Panc1 (cell line): Measurements from ENCODE around the gene UBTD2. TPM values are rescaled to one million over a fixed set of nuclear protein-coding genes. Genes with fewer than 3 reads are reported as not detected.

Experiments
- ATAC-seq: fragments of 200-7000 bp; cut with Tn5 transposase; 2 replicates; pipeline ENCODE4 v1.9.1; 2020; ENCODE audit warnings: mild to moderate bottlenecking, moderate library complexity
- BruUV-seq: library from RNA; stranded (reverse); fragments of 400-500 nt; replicated peaks from 2 replicates; lab custom pipeline; 2021; lab: Mats Ljungman, UMichigan
- CTCF ChIA-PET: fragments of 300-600 bp; sonication (Branson Sonifier 250); formaldehyde crosslinking; loops from one replicate; lab custom pipeline; 2022; ENCODE audit warnings: antibody characterized with exemption; lab: Charles Lee
- POLR2A ChIA-PET: fragments of 300-600 bp; sonication (Branson Sonifier 250); formaldehyde crosslinking; loops from one replicate; lab custom pipeline; 2022; ENCODE audit warnings: antibody characterized with exemption; lab: Charles Lee
- DNase-seq: peaks from one replicate; pipeline ENCODE4 v3.0.0-alpha.2; 2010; ENCODE audit warnings: low read depth, low spot score
- H3K27ac ChIP-seq: 2 replicates; pipeline ENCODE4 v1.5.1; 2011; ENCODE audit warnings: mild to moderate bottlenecking, low read length, inconsistent platforms
- H3K27me3 ChIP-seq: fragments of 200-500 bp; sonication (Bioruptor generic); 2 replicates; pipeline ENCODE4 v1.6.0; 2014; ENCODE audit warnings: low read length, inconsistent platforms; ENCODE audit not compliant: control insufficient read depth, insufficient read depth
- H3K36me3 ChIP-seq: fragments of 200-500 bp; sonication (Bioruptor generic); 2 replicates; pipeline ENCODE4 v1.5.1; 2014; ENCODE audit warnings: inconsistent platforms, mild to moderate bottlenecking, low read length, moderate library complexity; ENCODE audit not compliant: control insufficient read depth, insufficient read depth
- H3K4me1 ChIP-seq: 2 replicates; pipeline ENCODE4 v1.5.1; 2011; ENCODE audit warnings: inconsistent platforms, mild to moderate bottlenecking, low read length, moderate library complexity; ENCODE audit not compliant: control insufficient read depth, insufficient read depth
- H3K4me3 ChIP-seq, 2 experiments: 2 replicates each; pipeline ENCODE4 v1.5.1; 2011 to 2012; ENCODE audit warnings: low read depth in 2 of 2, low read length in 2 of 2, mild to moderate bottlenecking in 2 of 2, inconsistent platforms in 1 of 2, moderate library complexity in 1 of 2
- H3K9me3 ChIP-seq: fragments of 200-500 bp; sonication (Bioruptor generic); 2 replicates; pipeline ENCODE4 v1.5.1; 2014; ENCODE audit warnings: low read depth, mild to moderate bottlenecking, inconsistent platforms, low read length, moderate library complexity; ENCODE audit not compliant: control insufficient read depth, insufficient read depth
- CTCF ChIP-seq: fragments of 450-650 bp; IDR thresholded peaks from 2 replicates; pipeline ENCODE4 v1.5.1; 2017; ENCODE audit warnings: mild to moderate bottlenecking
- POLR2AphosphoS5 ChIP-seq: IDR thresholded peaks from 2 replicates; pipeline ENCODE4 v1.6.1; 2012; ENCODE audit warnings: mild to moderate bottlenecking, low read depth, low read length, moderate library complexity
- REST ChIP-seq, 2 experiments: IDR thresholded peaks; 2 replicates each; pipeline ENCODE4 v1.6.1; 2011 to 2012; ENCODE audit warnings: low read depth in 2 of 2, control low read depth in 1 of 2, low read length in 1 of 2, mild to moderate bottlenecking in 1 of 2, moderate library complexity in 1 of 2; ENCODE audit not compliant: insufficient read depth in 1 of 2
- SIN3A ChIP-seq: IDR thresholded peaks from 2 replicates; pipeline ENCODE4 v1.6.1; 2012; ENCODE audit warnings: low read depth, mild to moderate bottlenecking, low read length, moderate library complexity, borderline replicate concordance; ENCODE audit not compliant: insufficient read depth
- TCF7L2 ChIP-seq: IDR thresholded peaks from 2 replicates; pipeline ENCODE4 v1.6.1; 2011; ENCODE audit warnings: mild to moderate bottlenecking, low read depth, low read length, inconsistent platforms
- in situ Hi-C: cut with HindIII; loops from 2 replicates; pipeline ENCODE4 v1.10.0; 2016; ENCODE audit warnings: low sequenced_read_pairs, low pct_unique_long_range_greater_than_20kb
- intact Hi-C: fragments of 100-400 bp; cut with micrococcal nuclease; formaldehyde crosslinking; loops from one replicate; pipeline ENCODE4 v1.10.0; 2022; ENCODE audit not compliant: unreplicated experiment
- total RNA-seq: library from RNA; stranded (reverse); gene quantifications from one replicate; pipeline ENCODE4 v1.2.1, GENCODE V29; 2021; ENCODE audit not compliant: unreplicated experiment

UBTD2 gene
- total RNA-seq, 1 experiment from 2014 or later, result 32.5 TPM

- in situ Hi-C loops, result no loop called here
- DNase-seq (no peak), ATAC-seq (peak; percentile 78)
- no peaks in the 10 kb centered on the region for H3K9me3 ChIP-seq
- no peaks in the 10 kb centered on the region for H3K27me3 ChIP-seq
- no peaks in the 10 kb centered on the region for H3K36me3 ChIP-seq
- intact Hi-C loops, result no loop called here
- 0 out of 4 replicates have a peak overlapping the region, but pooled peaks of 1 of the 2 experiments have one; percentile 2 for H3K4me3 ChIP-seq
- peak overlapping the region; percentile 25 for H3K27ac ChIP-seq
- ChIA-PET POLR2A (no interaction called here), CTCF (interaction anchor here (0.6 to 0.7 kb wide), 2 partner anchors 111 to 1617 kb away, joined by 3 to 23 read pairs; no protein-coding TSS in a partner anchor)
- TF ChIP-seq POLR2AphosphoS5 (no peak), SIN3A (no peak), TCF7L2 (no peak), CTCF (no peak), REST (IDR thresholded peaks at IDR 0.05; ENCODE audit: insufficient read depth in 1 of 2, low read depth in 2 of 2, low read length in 1 of 2) (no peak)
- BruUV-seq, result no TSS peak
- H3K4me1 ChIP-seq, result peaks cover 34% of the 10 kb centered on the region
These were observed 7.3 kb downstream of the UBTD2 start for GRCh38 chr5:172276214-172276613.

- TSS peak; percentile 28 for BruUV-seq
- Histone ChIP-seq H3K36me3 (no peaks in the 10 kb centered on the region), H3K4me3 (no peak overlapping the region), H3K27me3 (no peaks in the 10 kb centered on the region), H3K9me3 (no peaks in the 10 kb centered on the region), H3K27ac (no peak overlapping the region; the same call in 1 of the 2 replicates), H3K4me1 (peaks cover 25% of the 10 kb centered on the region)
- CTCF ChIA-PET, result no interaction called here
- DNase-seq (no peak), ATAC-seq (0 out of 2 replicates have a peak, but pooled peaks have one; percentile 6)
- POLR2A ChIA-PET, result no interaction called here
- TF ChIP-seq CTCF (no peak), SIN3A (no peak), TCF7L2 (no peak)
- in situ Hi-C loops, result no loop called here
- intact Hi-C loops, result no loop called here
These were observed 8.4 kb downstream of the UBTD2 start for GRCh38 chr5:172274951-172275753.
